Transverse colon (tissue), 4 donors: ENCODE measurements around the gene KTN1. TPM values are rescaled to one million over a fixed set of nuclear protein-coding genes. Genes with fewer than 3 reads are reported as not detected.

ENCODE experiments used
- DNase-seq: peaks from one replicate; pipeline ENCODE4 v3.0.0-alpha.2; 2019
- H3K27ac ChIP-seq, 4 donors: fragments of 200-600 bp; sonication (generic); 2 replicates each; pipeline ENCODE4 v1.5.1; 2016 to 2018; ENCODE audit warnings: inconsistent platforms in 4 of 4
- H3K27me3 ChIP-seq: fragments of 200-600 bp; sonication (generic); 2 replicates; pipeline ENCODE4 v1.5.1; 2017; ENCODE audit warnings: inconsistent platforms
- H3K36me3 ChIP-seq, 4 donors: fragments of 200-600 bp; sonication (generic); 2 replicates each; pipeline ENCODE4 v1.5.1; 2017 to 2019; ENCODE audit warnings: inconsistent platforms in 4 of 4
- H3K4me1 ChIP-seq, 4 donors: fragments of 200-600 bp; sonication (generic); 2 replicates each; pipeline ENCODE4 v1.5.1; 2017 to 2020; ENCODE audit warnings: inconsistent platforms in 4 of 4
- H3K4me3 ChIP-seq, 4 donors: fragments of 200-600 bp; sonication (generic); 1 replicate in 1 of 4; 2 replicates in 3 of 4; pipeline versions ENCODE4 v1.5.1 to v1.6.1; 2017 to 2019; ENCODE audit warnings: inconsistent platforms in 4 of 4
- H3K9me3 ChIP-seq, 2 donors: fragments of 200-600 bp; sonication (generic); 2 replicates each; pipeline ENCODE4 v1.5.1; 2017 to 2019; ENCODE audit warnings: inconsistent platforms in 2 of 2
- EP300 ChIP-seq: sonication (generic); formaldehyde crosslinking; IDR thresholded peaks from one replicate; pipeline ENCODE4 v1.6.1; 2017; ENCODE audit warnings: antibody characterized with exemption, low read depth
- POLR2A ChIP-seq: fragments of 450-650 bp; IDR thresholded peaks from one replicate; pipeline ENCODE4 v1.6.1; 2016; ENCODE audit warnings: antibody characterized with exemption, mild to moderate bottlenecking, moderate library complexity
- POLR2AphosphoS5 ChIP-seq, 3 donors: sonication (generic); formaldehyde crosslinking; IDR thresholded peaks; one replicate each; pipeline ENCODE4 v1.6.1; 2016; ENCODE audit warnings: antibody characterized with exemption in 3 of 3
- WGBS, 2 donors: methylation state at CpG; one replicate each; pipeline ENCODE4 v1.1.5; 2018; ENCODE audit warnings: low coverage in 1 of 2; 5-methylcytosine and 5-hydroxymethylcytosine counted together
- in situ Hi-C, 4 donors: fragments of 200-750 bp; cut with MboI; loops; one replicate each; pipeline versions ENCODE4 v1.15.0 to v1.15.1; 2017; ENCODE audit warnings: low sequenced_read_pairs in 3 of 4, low pct_ligation_motif_present in 1 of 4, low pct_unique_long_range_greater_than_20kb in 1 of 4
- intact Hi-C: fragments of 100-400 bp; cut with DNase I; formaldehyde crosslinking; loops from one replicate; pipeline ENCODE4 v1.15.1; 2023; ENCODE audit warnings: low total_unique reads
- total RNA-seq, 4 donors: library from RNA; depleted of rRNA; stranded (reverse); fragments of >200 nt; gene quantifications; one replicate each; pipeline ENCODE4 v1.1.0, GENCODE V29; 2016
- TF ChIP-seq, protein P1 (sequence below), 5 experiments: fragments of 200-600 bp in 3 of 5; fragments of 450-650 bp in 2 of 5; sonication (generic) in 3 of 5; IDR thresholded peaks; 1 replicate in 2 of 5; 2 replicates in 3 of 5; pipeline ENCODE4 v1.5.1; 2016 to 2017; ENCODE audit warnings: antibody characterized with exemption in 5 of 5, inconsistent platforms in 3 of 5, mild to moderate bottlenecking in 2 of 5, moderate library complexity in 1 of 5

KTN1 gene
- total RNA-seq, 4 donors from 2014 or later = 101 to 279 (median 129) TPM

DNA sequence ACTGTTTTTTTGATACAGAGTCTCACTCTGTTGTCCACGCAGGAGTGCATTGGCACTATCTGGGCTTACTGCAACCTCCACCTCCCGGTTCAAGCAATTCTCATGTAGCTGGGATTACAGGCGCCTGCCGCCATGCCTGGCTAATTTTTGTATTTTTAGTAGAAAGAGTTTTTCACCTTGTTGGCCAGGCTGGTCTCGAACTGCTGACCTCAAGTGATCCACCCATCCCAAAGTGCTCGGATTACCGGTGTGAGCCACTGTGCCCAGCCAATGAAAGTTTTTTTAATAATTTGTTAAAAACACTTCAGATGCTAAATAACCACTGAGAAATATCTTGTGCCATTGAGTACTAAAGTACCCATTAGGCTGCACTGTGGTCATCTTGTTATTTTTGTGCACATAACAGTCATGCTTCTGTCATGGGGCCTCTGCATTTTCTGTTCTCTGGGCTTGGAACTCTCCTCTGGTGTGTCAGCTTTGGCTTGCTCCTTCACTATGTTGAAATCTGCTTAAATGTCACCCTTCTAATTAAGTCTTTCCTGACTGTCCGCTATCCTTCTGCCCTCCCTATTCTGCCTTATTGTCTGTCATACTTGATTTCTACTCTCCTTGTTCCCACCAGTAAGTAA lies 105.1 kb downstream of the KTN1 start:
- Histone ChIP-seq H3K27me3 (no peaks in the 10 kb centered on the region), H3K9me3 (no peaks in the 10 kb centered on the region), H3K4me1 (no peaks in the 10 kb centered on the region), H3K27ac (no peak overlapping the region), H3K36me3 (peaks cover 0 to 43% (median 14%) of the 10 kb centered on the region in 4 donors), H3K4me3 (no peak overlapping the region)
- DNase-seq = no peak
- WGBS, 2 donors = 96 to 99% methylated on average over 8 of the region's 8 CpGs
- intact Hi-C loops (no loop called here), in situ Hi-C loops (no loop called here)
- TF ChIP-seq POLR2AphosphoS5 (IDR thresholded peaks at IDR 0.05) (no peak), EP300 (no peak), POLR2A (no peak)
- TF ChIP-seq, protein P1, sequence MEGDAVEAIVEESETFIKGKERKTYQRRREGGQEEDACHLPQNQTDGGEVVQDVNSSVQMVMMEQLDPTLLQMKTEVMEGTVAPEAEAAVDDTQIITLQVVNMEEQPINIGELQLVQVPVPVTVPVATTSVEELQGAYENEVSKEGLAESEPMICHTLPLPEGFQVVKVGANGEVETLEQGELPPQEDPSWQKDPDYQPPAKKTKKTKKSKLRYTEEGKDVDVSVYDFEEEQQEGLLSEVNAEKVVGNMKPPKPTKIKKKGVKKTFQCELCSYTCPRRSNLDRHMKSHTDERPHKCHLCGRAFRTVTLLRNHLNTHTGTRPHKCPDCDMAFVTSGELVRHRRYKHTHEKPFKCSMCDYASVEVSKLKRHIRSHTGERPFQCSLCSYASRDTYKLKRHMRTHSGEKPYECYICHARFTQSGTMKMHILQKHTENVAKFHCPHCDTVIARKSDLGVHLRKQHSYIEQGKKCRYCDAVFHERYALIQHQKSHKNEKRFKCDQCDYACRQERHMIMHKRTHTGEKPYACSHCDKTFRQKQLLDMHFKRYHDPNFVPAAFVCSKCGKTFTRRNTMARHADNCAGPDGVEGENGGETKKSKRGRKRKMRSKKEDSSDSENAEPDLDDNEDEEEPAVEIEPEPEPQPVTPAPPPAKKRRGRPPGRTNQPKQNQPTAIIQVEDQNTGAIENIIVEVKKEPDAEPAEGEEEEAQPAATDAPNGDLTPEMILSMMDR (IDR thresholded peaks at IDR 0.05) = no peak

DNA sequence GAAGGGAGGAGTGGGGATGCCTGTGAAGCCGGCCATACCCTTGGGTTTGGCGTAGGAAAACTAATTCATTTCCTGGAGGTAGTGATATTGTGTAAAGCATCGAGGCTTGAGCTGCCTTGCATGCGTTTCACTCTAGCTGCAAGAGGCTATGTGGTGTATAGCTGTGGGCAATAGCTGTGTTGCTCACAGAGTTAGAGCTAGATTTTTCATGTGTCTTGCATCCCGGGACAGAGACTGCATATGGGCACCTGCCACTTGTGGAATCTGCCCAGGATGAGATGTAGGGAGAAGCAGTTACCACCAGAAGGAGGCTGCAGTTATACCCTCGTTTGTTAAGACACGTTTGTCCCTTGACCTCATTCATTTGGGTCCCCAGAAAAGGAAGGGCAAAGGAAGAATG lies 106.7 kb downstream of the KTN1 start:
- intact Hi-C loops = no loop called here
- H3K4me3 ChIP-seq = no peak overlapping the region
- no peak for DNase-seq
- no peaks in the 10 kb centered on the region for H3K4me1 ChIP-seq
- in situ Hi-C loops = no loop called here
- H3K9me3 ChIP-seq = no peaks in the 10 kb centered on the region
- H3K27ac ChIP-seq = no peak overlapping the region
- TF ChIP-seq, protein P1 (IDR thresholded peaks at IDR 0.05) = no peak
- no peak for TF ChIP-seq EP300
- TF ChIP-seq POLR2A = no peak
- no peak for TF ChIP-seq POLR2AphosphoS5 (IDR thresholded peaks at IDR 0.05)
- no peaks in the 10 kb centered on the region for H3K27me3 ChIP-seq
- H3K36me3 ChIP-seq = peaks cover 0 to 31% (median 8%) of the 10 kb centered on the region in 4 donors
- WGBS, 2 donors = 88 to 92% methylated on average over 5 to 7 of the region's 7 CpGs

DNA sequence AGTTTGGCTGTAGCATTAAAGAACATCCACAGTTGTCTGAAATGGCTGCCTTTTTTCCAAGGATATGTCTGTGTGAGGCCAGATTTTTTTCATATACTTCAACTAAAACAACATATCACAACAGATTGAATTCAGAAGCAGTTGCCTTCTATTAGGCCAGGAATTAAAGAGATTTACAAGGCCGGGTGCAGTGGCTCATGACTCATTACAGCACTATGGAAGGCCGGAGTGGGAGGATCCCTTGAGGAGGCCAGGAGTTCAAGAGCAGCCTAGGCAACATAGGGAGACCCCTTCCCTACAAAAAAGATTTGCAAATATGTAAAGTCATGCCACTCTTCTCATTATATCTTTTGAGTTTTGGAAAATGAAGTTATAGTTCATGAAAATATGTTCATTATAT lies 108.6 kb downstream of the KTN1 start:
- in situ Hi-C loops (no loop called here), intact Hi-C loops (no loop called here)
- peaks cover 0 to 19% (median 8%) of the 10 kb centered on the region in 4 donors for H3K36me3 ChIP-seq

DNA sequence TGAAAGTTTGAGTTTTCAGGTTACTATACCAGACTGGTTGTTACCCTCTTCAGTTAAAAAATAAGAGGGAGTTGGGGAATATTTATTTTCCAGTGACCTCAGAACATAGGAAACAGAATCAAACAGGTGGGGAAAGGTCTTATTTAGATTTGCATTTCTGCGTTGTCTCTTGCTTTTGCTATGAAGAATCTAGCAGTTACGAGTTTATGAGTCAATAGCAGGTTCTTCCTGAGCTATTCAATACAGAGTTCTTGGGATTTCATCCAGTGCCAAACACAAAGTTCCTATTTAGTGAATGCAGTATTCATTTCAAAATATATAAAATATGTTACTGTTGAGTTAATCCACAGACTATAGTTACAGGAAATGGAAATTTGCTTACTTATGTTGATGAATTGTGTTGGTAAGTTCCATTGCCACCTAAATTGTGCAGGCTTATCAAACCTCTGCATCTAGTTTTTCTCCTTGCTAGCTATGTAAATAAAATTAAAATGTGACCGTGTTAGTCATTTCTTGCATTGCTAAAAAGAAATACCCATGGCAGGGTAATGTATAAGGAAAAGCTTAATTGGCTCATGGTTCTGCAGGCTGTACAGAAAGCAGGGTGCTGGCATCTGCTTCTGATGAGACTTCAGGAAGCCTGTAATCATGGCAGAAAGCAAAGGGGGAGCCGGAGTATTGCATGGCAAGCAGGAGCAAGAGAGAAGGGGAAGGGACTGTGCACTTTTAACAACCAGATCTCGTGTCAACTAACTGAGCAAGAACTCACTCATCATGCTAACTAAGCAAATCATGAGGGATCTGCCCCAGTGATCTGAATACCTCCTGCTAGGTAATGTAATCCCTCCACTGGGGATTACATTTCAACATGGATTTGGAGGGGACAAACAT lies 110.2 kb downstream of the KTN1 start:
- Histone ChIP-seq H3K4me3 (no peak overlapping the region), H3K4me1 (peaks cover 0 to 3% (median 1%) of the 10 kb centered on the region in 4 donors), H3K27me3 (no peaks in the 10 kb centered on the region), H3K27ac (no peak overlapping the region), H3K9me3 (no peaks in the 10 kb centered on the region), H3K36me3 (peaks cover 0 to 2% (median 0%) of the 10 kb centered on the region in 4 donors)
- 64 to 72% methylated on average over 3 to 5 of the region's 5 CpGs for WGBS, 2 donors
- intact Hi-C loops (no loop called here), in situ Hi-C loops (no loop called here)
- TF ChIP-seq, protein P1 (IDR thresholded peaks at IDR 0.05) = no peak
- TF ChIP-seq POLR2A = no peak
- DNase-seq = no peak

More for the DNA sequence above, 108.6 kb downstream of the KTN1 start:
- DNase-seq = no peak
- TF ChIP-seq EP300 (no peak), POLR2AphosphoS5 (IDR thresholded peaks at IDR 0.05) (no peak), POLR2A (no peak)
- TF ChIP-seq, protein P1 (IDR thresholded peaks at IDR 0.05) = no peak
- WGBS, 2 donors = 90 to 100% methylated on average over 1 to 2 of the region's 2 CpGs
- Histone ChIP-seq H3K9me3 (no peaks in the 10 kb centered on the region), H3K27ac (no peak overlapping the region), H3K27me3 (no peaks in the 10 kb centered on the region), H3K4me1 (no peaks in the 10 kb centered on the region), H3K4me3 (no peak overlapping the region)
